DMS53 (cell line): ENCODE results near the gene R3HDM1.
"Not testable (repeated sequence)": the region's sequence is repeated elsewhere in the genome, so short reads cannot be mapped to it uniquely, and the experiment has no call there.

Experiments
- DNase-seq: peaks from one replicate; lab custom pipeline; 2025; lab: John Stamatoyannopoulos, UW

R3HDM1 gene

GRCh38 chr2:135531231-135532197 lies at the start of gene R3HDM1:
Gene R3HDM1, plus strand, starts transcription at chr2:135531484. Its CDS starts 73,362 bp downstream, at chr2:135604846.
- peak; percentile 95 for DNase-seq

- no peak for DNase-seq
Measured at GRCh38 chr2:135485441-135485840, 45.8 kb upstream of the R3HDM1 start.

GRCh38 chr2:135490376-135490775 lies 40.9 kb upstream of the R3HDM1 start:
- no peak for DNase-seq

GRCh38 chr2:135494503-135494902 lies 36.8 kb upstream of the R3HDM1 start:
- DNase-seq: no peak

GRCh38 chr2:135494917-135495316 lies 36.4 kb upstream of the R3HDM1 start:
- no peak for DNase-seq

GRCh38 chr2:135498588-135498987 lies 32.7 kb upstream of the R3HDM1 start:
- DNase-seq: peak; percentile 0

GRCh38 chr2:135504811-135505210 lies 26.5 kb upstream of the R3HDM1 start:
- DNase-seq: no peak

- no peak for DNase-seq
Measured at GRCh38 chr2:135510577-135510976, 20.7 kb upstream of the R3HDM1 start.

GRCh38 chr2:135512099-135512498 lies 19.2 kb upstream of the R3HDM1 start:
- DNase-seq: peak; percentile 1

GRCh38 chr2:135525786-135526185 lies 5.5 kb upstream of the R3HDM1 start:
- DNase-seq: no peak

GRCh38 chr2:135528006-135528405 lies 3.3 kb upstream of the R3HDM1 start:
- no peak for DNase-seq

GRCh38 chr2:135530313-135531230 lies 712 bp upstream of the R3HDM1 start, which contains the start of gene ZRANB3:
Gene ZRANB3, minus strand, starts transcription at chr2:135531218.
- DNase-seq: peak; percentile 93

- no peak for DNase-seq
Measured at GRCh38 chr2:135532581-135532980, 1.3 kb downstream of the R3HDM1 start.

GRCh38 chr2:135533545-135533944 lies 2.3 kb downstream of the R3HDM1 start:
- not testable (repeated sequence) for DNase-seq

GRCh38 chr2:135546436-135546835 lies 15.2 kb downstream of the R3HDM1 start:
- no peak for DNase-seq

GRCh38 chr2:135547311-135547710 lies 16.0 kb downstream of the R3HDM1 start:
- no peak for DNase-seq

GRCh38 chr2:135551356-135551755 lies 20.1 kb downstream of the R3HDM1 start:
- no peak for DNase-seq

GRCh38 chr2:135552887-135553286 lies 21.6 kb downstream of the R3HDM1 start:
- no peak for DNase-seq

- no peak for DNase-seq
Measured at GRCh38 chr2:135555311-135555710, 24.0 kb downstream of the R3HDM1 start.

- no peak for DNase-seq
Measured at GRCh38 chr2:135557530-135557929, 26.2 kb downstream of the R3HDM1 start.

GRCh38 chr2:135561925-135562324 lies 30.6 kb downstream of the R3HDM1 start:
- no peak for DNase-seq

- no peak for DNase-seq
Measured at GRCh38 chr2:135563793-135564192, 32.5 kb downstream of the R3HDM1 start.
